HG02885 (cell line): ENCODE measurements around the gene KIAA0232.
A peak's percentile ranks its signal among the peaks of the same experiment; 100 is the strongest.

Experiments used
- ATAC-seq: cut with Tn5 transposase; IDR thresholded peaks from one replicate; pipeline ENCODE4 v1.9.1; 2021; ENCODE audit warnings: mild to moderate bottlenecking; ENCODE audit not compliant: unreplicated experiment, poor library complexity

Gene KIAA0232

GRCh38 chr4:6840062-6840976, 57.8 kb downstream of the KIAA0232 start:
- ATAC-seq = no peak

DNA sequence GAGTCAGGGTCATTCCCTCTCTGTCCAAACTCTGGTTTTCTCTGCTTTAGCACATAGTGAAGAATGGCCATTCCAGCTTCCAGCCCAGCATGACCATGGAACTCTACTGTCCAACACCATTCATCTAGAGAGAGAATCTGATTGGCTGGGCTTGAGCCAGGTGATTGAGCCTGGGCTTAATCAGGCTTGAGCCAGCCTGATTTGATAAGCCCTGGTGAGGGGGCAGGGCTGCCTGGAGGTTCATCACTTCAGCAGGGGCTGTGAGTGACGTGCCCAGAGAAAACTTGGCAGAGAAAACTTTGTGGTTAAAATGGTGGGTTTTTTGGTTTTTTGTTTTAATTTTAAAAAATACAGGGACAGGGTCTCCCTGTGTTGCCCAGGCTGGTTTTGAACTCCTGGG, 62.5 kb downstream of the KIAA0232 start:
- ATAC-seq = no peak

DNA sequence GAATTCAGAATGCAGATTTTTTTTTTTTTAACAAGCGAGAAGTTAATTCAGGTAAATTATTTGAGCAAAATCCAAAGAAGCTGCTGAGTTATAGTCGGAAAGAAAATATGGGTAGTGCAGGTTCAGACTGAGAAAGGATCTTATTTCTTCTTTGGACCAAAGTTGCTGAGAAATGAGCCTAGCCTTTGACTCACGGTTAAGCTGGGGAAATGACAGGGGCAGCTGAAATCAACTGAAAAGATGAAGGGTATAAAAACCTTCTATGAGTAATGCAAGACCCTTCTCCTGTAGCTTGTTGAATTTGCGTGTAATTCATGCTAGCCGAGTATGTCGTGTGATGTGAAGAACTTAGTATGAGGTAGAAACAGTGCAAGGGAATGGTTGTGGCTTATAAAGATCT, 63.0 kb downstream of the KIAA0232 start:
- no peak for ATAC-seq

GRCh38 chr4:6847178-6847577, 64.7 kb downstream of the KIAA0232 start:
- ATAC-seq = no peak

- no peak for ATAC-seq
These were observed 66.3 kb downstream of the KIAA0232 start for GRCh38 chr4:6848717-6849305.

- ATAC-seq = no peak
These were observed 67.2 kb downstream of the KIAA0232 start for GRCh38 chr4:6849691-6850090.

DNA sequence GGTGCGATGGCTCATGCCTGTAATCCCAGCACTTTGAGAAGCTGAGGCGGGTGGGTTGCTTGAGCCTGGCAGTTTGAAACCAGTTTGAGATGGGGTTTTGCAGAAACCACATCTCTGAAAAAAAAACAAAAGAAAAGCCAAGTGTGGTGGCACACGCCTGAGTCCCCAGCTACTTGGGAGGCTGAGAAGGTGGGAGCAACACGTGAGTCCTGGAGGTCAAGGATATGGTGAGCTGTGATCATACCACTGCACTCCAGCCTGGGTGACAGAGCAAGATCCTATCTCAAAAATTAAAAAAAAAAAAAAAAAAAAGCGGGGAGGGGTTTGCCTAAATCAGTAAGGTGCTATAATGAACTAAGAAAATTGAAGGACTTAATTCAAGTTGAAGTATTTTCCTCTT, 68.9 kb downstream of the KIAA0232 start:
- ATAC-seq = no peak

DNA sequence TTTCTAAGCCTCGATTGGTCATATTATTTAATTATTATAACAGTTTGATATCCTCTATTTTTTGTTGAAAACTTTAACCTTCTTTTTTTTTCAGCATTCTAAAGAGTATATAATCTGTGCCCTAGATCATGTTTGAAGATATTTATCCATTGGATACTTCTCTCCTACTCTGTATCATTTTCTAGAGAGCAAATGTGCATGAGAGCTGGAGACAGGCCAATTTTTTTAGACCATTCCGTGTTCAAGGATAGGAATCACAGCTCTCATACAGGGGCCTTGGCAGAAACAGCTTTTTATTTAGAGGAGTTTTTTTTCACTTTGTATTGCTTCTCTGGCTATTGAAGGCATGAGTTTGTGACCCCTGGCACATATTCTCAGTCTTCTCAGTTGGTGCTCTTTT, 69.4 kb downstream of the KIAA0232 start:
- ATAC-seq = no peak

DNA sequence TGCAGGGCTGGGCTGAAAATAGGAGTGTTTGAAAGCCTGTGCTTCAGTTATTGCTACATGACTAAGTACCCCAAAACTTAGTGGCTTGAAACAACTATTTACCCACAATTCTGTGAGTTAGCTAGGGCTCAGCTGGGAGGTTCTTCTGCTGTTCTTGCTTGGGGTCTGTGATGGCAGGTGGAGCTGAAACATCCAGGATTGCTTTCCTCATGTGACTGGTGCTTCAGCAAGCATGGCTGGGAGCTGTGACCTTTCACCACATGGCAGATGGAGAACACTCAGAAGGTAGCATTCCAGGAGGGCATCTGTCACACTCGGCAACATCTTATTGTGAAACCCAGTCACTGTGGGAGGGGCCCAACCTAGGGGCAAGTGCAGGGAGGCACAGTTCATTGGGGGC, 70.1 kb downstream of the KIAA0232 start:
- ATAC-seq = no peak

GRCh38 chr4:6854098-6854744, 71.7 kb downstream of the KIAA0232 start:
- ATAC-seq = no peak

GRCh38 chr4:6855692-6856297, 73.3 kb downstream of the KIAA0232 start:
- peak; percentile 96 for ATAC-seq

DNA sequence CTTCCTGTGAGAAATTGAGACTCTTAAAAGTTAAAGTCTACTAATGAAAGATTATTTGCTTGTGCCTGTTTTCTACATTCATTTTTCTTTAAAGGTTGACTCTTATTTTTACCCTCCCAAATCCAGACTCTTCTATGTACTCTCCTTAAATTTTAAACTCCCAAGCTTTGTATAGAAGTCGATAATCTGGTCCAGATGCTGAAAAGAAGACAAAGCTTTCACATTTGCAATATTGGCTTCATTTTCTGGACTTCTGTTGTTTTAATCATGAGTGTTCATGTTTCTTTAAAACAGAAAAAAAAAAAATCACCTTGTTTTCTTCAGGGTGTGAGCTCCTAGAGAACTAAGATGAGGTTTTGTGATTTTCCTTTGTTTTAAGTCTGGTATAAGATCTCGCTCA, 73.9 kb downstream of the KIAA0232 start:
- ATAC-seq = no peak

DNA sequence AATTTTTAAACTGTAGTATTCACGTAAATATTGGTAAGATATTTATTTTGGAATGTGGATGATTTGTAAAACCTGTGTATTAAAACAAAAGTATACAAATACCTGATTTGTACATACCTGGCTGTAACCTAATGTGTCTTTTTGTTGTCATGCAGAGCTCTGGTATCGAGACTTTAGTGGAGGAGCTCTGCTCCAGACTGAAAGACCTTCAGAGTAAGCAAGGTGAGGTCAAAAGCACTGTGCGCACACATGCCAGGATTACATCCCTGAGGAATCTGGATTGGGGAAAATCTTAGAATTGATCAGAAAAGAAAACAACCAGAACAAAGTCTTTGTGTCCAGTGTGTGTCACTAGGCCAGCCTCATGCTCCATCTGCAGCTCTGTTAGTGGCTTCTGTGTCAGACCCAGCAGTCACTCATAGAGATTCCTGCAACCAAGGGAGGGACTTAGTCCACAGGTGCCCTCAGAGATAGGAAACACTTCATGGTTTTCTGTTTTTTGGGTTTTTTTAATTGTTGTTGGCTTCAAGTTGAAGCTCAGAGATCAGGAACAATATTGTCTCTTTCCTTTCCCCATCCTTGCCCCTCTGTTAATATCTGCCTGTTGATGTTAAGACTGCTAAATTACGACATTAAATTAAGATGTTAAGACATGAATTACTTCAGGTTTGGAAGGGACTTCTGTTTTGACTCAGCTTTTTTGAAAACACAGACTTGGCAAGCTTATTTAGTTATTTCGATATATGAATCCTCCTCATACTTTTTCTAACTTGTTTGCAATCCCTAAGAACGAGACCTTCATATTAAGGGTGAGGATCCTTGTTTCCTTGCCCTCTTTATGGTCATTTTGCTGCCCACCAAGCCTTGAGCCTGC, 74.7 kb downstream of the KIAA0232 start:
- ATAC-seq = no peak

- no peak for ATAC-seq
These were observed 76.5 kb downstream of the KIAA0232 start for GRCh38 chr4:6858997-6859396.

DNA sequence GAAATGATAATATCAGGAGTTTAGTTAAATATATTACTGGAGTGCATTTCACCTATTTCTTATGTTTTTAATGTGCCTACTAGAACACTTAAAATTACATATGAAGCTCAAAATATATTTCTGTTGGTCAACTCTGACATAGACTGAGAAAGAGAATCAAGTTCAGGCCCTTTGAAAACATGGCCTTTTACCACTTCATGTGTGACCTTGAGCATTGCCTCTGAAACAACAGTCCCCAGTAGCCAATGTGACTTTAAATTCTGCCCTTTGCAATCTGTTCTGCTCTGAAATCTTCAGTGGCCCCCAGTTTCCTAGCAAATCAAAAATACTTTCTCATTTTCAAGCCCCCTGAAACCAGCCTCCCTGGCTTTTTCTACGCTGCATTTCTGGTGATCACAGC, 77.0 kb downstream of the KIAA0232 start:
- no peak for ATAC-seq

- no peak for ATAC-seq
These were observed 85.9 kb downstream of the KIAA0232 start for GRCh38 chr4:6868386-6868785.

GRCh38 chr4:6869944-6870343, 87.4 kb downstream of the KIAA0232 start:
- no peak for ATAC-seq

GRCh38 chr4:6873291-6873690, 90.8 kb downstream of the KIAA0232 start:
- no peak for ATAC-seq

- ATAC-seq = peak; percentile 66
These were observed 91.4 kb downstream of the KIAA0232 start for GRCh38 chr4:6873792-6874461.
